CD4-positive, alpha-beta T cell treated with Interleukin-12 subunit alpha and Interleukin-12 subunit beta, for 1 hour (primary cell): ENCODE measurements around the gene ZNF197.
"Not testable (repeated sequence)": the region's sequence is repeated elsewhere in the genome, so short reads cannot be mapped to it uniquely, and the experiment has no call there.

Experiments used
- DNase-seq: peaks from one replicate; pipeline ENCODE4 v3.0.0-alpha.2; 2020

ZNF197 gene

DNA sequence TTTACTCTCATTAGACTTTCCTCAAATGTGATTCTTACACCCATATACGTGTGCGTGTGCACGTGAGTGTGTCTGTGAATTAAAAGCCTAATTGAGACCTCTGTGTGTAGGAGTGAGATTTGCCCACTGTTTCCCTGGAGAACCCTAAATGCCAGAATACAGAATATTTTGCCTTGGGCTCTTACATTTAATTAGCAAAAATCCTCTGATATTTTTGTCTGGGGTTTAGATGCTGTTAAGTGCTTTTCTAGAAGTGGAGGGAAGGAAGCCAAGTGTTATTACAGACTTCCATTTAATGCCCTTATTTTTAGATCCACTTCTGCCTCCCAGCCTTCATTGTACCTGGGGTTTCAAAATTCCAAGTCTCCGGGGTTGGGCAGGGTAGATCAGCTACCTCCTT lies 41.5 kb downstream of the ZNF197 start:
- DNase-seq = no peak

DNA sequence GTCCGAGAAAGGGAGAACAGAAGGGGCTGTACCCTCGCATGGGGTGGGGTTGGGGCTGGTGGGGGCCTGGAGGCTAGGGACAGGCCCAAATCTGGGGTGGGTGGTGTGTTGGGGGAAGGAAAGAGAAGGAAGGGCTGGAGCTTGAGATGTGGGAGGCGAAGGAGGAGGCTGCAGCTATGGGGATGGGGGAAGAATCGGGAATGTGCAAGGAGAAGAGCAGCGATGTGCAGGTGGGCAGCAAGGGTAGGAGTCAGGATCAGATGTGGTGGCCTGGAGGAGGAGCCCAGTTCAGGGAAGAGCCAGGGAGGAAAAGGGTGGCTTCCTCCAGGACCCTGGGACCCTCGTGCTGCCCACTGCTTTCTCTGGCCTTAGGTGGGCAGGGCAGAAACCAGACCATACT lies 44.9 kb downstream of the ZNF197 start:
- no peak for DNase-seq

DNA sequence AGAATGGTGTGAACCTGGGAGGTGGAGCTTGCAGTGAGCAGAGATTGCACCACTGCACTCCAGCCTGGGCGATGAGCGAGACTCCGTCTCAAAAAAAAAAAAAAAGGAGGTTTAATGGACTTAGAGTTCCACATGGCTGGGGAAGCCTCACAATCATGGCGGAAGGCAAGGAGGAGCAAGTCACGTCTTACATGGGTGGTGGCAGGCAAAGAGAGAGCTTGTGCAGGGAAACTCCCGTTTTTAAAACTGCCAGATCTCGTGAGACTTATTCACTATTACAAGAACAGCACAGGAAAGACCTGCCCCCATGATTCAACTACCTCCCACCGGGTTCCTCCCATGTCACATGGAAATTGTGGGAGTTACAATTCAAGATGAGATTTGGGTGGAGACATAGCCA lies 48.6 kb downstream of the ZNF197 start:
- not testable (repeated sequence) for DNase-seq

DNA sequence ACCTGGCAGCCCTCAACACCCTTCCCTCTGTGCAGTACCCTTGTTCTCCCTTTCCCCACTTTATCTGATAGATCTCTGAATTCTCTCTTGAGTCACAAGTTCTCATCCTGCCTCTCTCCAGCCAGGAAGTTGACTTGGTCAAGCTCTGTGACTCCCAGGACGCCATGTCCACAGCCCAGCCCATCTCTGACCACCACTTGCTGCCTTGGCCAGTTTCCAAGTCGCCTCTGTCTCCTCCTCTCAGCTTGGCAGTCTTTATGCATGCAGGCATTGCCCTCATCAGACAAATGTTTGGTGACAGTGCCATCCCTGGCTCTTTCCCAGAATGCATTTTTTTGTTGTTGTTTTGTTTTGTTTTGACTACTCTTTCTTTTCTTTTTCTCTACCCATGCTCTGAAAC lies 49.4 kb downstream of the ZNF197 start:
- DNase-seq = no peak

DNA sequence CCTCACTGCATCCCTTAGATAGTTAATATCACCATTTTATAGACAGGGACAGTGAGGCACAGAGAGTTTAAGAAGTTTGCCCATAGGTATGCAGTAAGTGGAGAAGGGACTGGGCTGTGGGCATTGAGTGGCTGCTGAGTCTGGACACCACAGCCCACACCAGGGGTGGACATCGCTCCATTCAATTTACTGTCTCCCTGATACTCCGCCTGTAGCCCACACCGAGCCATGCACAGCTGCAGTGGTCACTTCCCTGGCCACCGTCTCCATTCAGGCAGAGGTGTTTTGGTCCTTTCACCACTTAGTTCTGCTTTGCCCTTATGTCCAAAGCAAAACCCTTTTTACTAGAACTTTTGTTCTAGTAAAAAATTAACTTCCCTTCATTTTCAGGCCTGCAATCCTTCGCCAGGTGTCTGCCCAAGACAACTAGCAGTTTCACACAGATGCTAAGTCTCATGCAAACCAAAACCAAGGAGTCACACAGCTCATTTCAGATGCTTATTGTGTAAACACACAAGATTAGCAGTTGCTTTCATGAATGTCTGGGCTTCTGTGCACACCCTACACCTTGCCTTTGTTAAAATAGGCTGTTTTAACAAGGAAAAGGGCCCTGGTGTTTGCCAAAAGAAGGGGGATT lies 53.8 kb downstream of the ZNF197 start:
- no peak for DNase-seq

DNA sequence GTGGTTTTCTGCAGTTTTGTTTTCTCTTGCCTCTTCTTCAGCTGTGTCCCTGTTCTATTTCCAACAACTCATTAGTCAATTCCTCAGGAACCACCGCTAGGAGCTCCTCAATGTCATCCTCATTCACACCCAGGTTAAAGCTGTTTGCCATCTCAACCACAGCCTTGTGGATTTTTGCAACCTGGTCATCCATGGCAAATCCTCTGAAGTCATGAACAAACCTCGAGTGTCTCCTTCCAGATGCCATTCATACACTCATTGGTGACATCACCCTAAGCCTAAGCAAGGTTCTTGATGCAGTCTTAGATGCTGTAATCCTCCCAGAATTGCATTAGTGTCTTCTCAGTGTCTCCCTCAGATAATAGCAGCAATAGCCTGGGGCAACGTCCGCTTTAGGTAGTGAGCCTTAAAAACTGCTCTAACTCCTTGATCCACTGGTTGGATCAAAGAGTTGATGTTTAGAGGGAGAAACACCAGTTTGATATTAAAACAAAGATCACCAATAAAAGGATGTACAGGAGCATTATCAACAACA lies 56.2 kb downstream of the ZNF197 start:
- no peak for DNase-seq

DNA sequence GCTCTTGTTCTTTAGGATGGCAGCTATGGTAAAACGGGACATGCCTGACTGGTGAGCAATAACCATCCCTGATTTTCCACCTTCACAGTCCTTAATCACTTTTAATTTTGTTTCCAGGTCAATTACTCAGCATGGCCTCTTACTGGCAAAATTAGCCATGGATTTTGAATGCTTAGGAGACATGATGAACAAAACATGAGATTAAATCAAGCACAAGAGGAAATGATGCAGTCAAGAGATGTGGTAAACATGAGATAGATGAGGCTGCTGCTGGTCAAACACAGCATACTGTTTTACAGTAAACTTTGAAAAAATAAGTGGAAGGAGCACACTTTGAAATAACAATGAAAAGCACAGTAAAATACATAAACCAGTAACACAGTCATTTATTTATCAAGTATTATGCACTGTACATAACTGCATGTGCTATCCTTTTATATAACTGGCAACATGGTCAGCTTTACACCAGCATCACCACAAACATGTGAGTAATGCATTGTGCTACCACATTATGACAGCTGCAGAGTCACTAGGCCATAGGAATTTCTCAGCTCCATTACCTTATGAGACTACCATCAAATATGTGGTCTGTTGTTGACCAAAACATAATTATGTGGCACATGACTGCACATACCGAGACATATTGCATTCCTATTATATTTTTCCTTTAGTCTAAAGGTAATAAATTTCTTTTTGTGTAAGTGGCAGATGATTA lies 57.5 kb downstream of the ZNF197 start:
- no peak for DNase-seq

DNA sequence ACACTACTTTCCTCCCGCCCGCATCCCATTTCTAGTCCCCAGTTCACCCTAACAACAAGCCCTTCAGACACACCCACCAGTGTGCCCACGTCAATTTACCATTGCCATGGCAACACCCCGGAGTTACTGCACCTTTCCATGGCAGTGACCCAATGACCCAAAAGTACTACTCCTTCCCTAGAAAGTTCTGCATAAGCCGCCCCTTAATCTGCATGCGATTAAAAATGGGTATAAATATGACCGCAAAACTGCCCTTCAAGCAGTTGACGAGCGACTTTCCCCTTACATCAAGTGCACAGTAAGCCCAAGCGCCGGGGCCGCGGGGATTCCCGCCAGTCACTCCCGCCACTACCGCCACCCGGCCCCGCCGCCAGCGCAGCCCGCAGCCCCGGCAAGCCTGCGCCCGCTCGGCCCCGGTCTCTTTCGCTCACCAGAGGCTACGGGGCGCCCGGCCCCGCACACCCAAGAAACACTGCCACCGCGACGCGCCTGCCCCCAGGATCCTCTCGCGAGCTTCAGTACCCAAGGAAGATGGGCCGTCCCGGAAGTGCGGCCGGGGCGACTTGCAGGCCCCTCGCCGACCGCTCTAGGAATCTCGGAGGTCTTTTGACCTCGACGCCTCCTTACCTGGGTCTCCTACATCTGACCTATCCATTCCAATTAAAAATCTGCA lies 60.4 kb downstream of the ZNF197 start:
- peak; percentile 55 for DNase-seq

DNA sequence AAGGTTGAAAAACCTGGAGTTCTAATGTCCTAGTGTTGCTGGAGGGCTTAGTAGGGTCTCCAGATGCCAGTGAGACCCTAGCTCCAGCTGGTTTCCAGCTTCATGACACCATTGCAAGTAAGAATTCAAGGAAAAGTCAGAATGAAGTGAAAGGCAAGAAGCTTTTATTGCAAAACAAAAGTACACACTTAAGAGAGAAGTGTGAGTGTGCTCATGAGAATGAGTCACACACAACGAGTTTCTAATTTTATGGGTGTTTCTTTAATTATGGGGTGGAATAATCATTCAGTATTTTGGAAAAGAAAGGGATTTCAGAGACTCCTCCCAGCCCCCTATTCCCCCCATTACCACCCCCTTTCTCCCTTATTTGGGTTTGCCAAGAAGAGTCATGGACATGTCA lies 63.1 kb downstream of the ZNF197 start:
- DNase-seq = no peak
